ENCODE measurements around the gene POU6F2. TPM values are rescaled to one million over a fixed set of nuclear protein-coding genes. Genes with fewer than 3 reads are reported as not detected.

The POU6F2 gene
- total and polyA plus RNA-seq, 12 donors, result 0.03 to 0.31 (median 0.19) TPM; not detected in 9

GRCh38 chr7:39238234-39238869, 260.6 kb downstream of the POU6F2 start:
- Histone ChIP-seq H3K4me3 (no peak overlapping the region), H3K27ac (no peak overlapping the region), H3K4me1 (replicated peaks in 1 of 2) (no peaks in the 10 kb centered on the region), H3K9me3 (replicated peaks in 1 of 3) (no peaks in the 10 kb centered on the region), H3K36me3 (replicated peaks in 1 of 2) (no peaks in the 10 kb centered on the region), H3K27me3 (no peaks in the 10 kb centered on the region)
- intact Hi-C loops (cut with DNase I), result no loop called here
- DNase-seq, result no peak
- TF ChIP-seq CTCF (IDR thresholded peaks at IDR 0.05), result no peak
- no peak for TF ChIP-seq POLR2A (IDR thresholded peaks at IDR 0.05)
- WGBS, 4 donors, result 83 to 88% (median 84%) methylated on average over 12 of the region's 12 CpGs

GRCh38 chr7:39240864-39241263, 263.2 kb downstream of the POU6F2 start:
- no peak for DNase-seq
- Histone ChIP-seq H3K9me3 (replicated peaks in 1 of 3) (no peaks in the 10 kb centered on the region), H3K27ac (no peak overlapping the region), H3K27me3 (no peaks in the 10 kb centered on the region), H3K4me1 (replicated peaks in 1 of 2) (no peaks in the 10 kb centered on the region), H3K4me3 (no peak overlapping the region), H3K36me3 (replicated peaks in 1 of 2) (no peaks in the 10 kb centered on the region)
- TF ChIP-seq CTCF (IDR thresholded peaks at IDR 0.05) (no peak), POLR2A (IDR thresholded peaks at IDR 0.05) (no peak)
- 60 to 89% (median 73%) methylated on average over 3 of the region's 3 CpGs for WGBS, 4 donors
- intact Hi-C loops (cut with DNase I), result no loop called here

- no peaks in the 10 kb centered on the region for H3K27me3 ChIP-seq
- no peak overlapping the region for H3K27ac ChIP-seq
- no peak overlapping the region for H3K4me3 ChIP-seq
- no peak for DNase-seq
- 80 to 84% (median 82%) methylated on average over 3 of the region's 3 CpGs for WGBS, 4 donors
- no peaks in the 10 kb centered on the region for H3K4me1 ChIP-seq (replicated peaks in 1 of 2)
- H3K36me3 ChIP-seq (replicated peaks in 1 of 2), result no peaks in the 10 kb centered on the region
- no peaks in the 10 kb centered on the region for H3K9me3 ChIP-seq (replicated peaks in 1 of 3)
- intact Hi-C loops (cut with DNase I), result no loop called here
- TF ChIP-seq POLR2A (IDR thresholded peaks at IDR 0.05) (no peak), CTCF (IDR thresholded peaks at IDR 0.05) (no peak)
Observed at GRCh38 chr7:39247576-39247975, 269.9 kb downstream of the POU6F2 start.

- H3K27ac ChIP-seq, result no peak overlapping the region
- H3K36me3 ChIP-seq (replicated peaks in 1 of 2), result no peaks in the 10 kb centered on the region
- no peaks in the 10 kb centered on the region for H3K9me3 ChIP-seq (replicated peaks in 1 of 3)
- DNase-seq, result no peak
- H3K4me1 ChIP-seq (replicated peaks in 1 of 2), result no peaks in the 10 kb centered on the region
- TF ChIP-seq POLR2A (IDR thresholded peaks at IDR 0.05), result no peak
- no peak for TF ChIP-seq CTCF (IDR thresholded peaks at IDR 0.05)
- 61 to 66% (median 63%) methylated on average over 4 of the region's 4 CpGs for WGBS, 4 donors
- H3K4me3 ChIP-seq, result no peak overlapping the region
- intact Hi-C loops (cut with DNase I), result no loop called here
- H3K27me3 ChIP-seq, result no peaks in the 10 kb centered on the region
Observed at GRCh38 chr7:39248041-39248691, 270.5 kb downstream of the POU6F2 start.
